H1 (cell line): Measurements from ENCODE around the gene ROGDI.

Experiments
- ASH2L ChIP-seq: fragments of 200-600, 300-600 bp; sonication (generic); IDR thresholded peaks from one replicate; pipeline ENCODE4 v1.7.1; 2017; ENCODE audit warnings: low read length
- CBX5 ChIP-seq: fragments of 300-800, 300-1000 bp; sonication (generic); IDR thresholded peaks from 2 replicates; pipeline ENCODE4 v1.7.1; 2016; ENCODE audit warnings: antibody characterized with exemption, low read length, low read depth
- CBX8 ChIP-seq: fragments of 300-800, 300-1000 bp; sonication (generic); IDR thresholded peaks from 2 replicates; pipeline ENCODE4 v1.7.1; 2016; ENCODE audit warnings: low read depth, low read length, borderline replicate concordance
- CHD2 ChIP-seq: IDR thresholded peaks from 2 replicates; pipeline ENCODE4 v1.6.1; 2012; ENCODE audit warnings: low read length, improper control_type of control experiment
- CREB1 ChIP-seq: IDR thresholded peaks from 2 replicates; pipeline ENCODE4 v1.6.1; 2012; ENCODE audit warnings: inconsistent platforms
- CTCF ChIP-seq, 3 experiments: IDR thresholded peaks; 1 replicate in 2 of 3; 2 replicates in 1 of 3; pipeline versions ENCODE4 v1.5.1 to v1.6.1; 2011; ENCODE audit warnings: low read length in 3 of 3, mild to moderate bottlenecking in 3 of 3, inconsistent platforms in 2 of 3, low read depth in 1 of 3, moderate library complexity in 1 of 3; ENCODE audit not compliant: insufficient read depth in 1 of 3; ENCODE audit errors: control extremely low read depth in 1 of 3
- EP300 ChIP-seq, 2 experiments: IDR thresholded peaks; 1 replicate in 1 of 2; 2 replicates in 1 of 2; pipeline ENCODE4 v1.6.1; 2011 to 2012; ENCODE audit warnings: low read depth in 2 of 2, low read length in 2 of 2, mild to moderate bottlenecking in 2 of 2, borderline replicate concordance in 1 of 2, inconsistent platforms in 1 of 2, moderate library complexity in 1 of 2
- FOSL1 ChIP-seq: IDR thresholded peaks from 2 replicates; pipeline ENCODE4 v1.6.1; 2011; ENCODE audit warnings: mild to moderate bottlenecking, low read depth, low read length, moderate library complexity; ENCODE audit not compliant: insufficient read depth
- HDAC6 ChIP-seq: IDR thresholded peaks from one replicate; pipeline ENCODE4 v1.7.1; 2012; ENCODE audit warnings: low read depth, mild to moderate bottlenecking, inconsistent platforms, low read length, moderate library complexity
- POLR2AphosphoS5 ChIP-seq: IDR thresholded peaks from 2 replicates; pipeline ENCODE4 v1.6.1; 2011; ENCODE audit warnings: low read depth, low read length

- TF ChIP-seq CHD2 (no peak), HDAC6 (no peak), CTCF (IDR thresholded peaks at IDR 0.05; ENCODE audit: control extremely low read depth in 1 of 3, insufficient read depth in 1 of 3, low read depth in 1 of 3, low read length in 3 of 3) (no peak), ASH2L (no peak), FOSL1 (no peak), CREB1 (no peak), CBX8 (no peak), POLR2AphosphoS5 (no peak), EP300 (IDR thresholded peaks at IDR 0.05; ENCODE audit: borderline replicate concordance in 1 of 2, low read depth in 2 of 2, low read length in 2 of 2) (no peak), CBX5 (no peak)
Measured at GRCh38 chr16:4755687-4756086, 46.7 kb downstream of the ROGDI start.
